Trophoblast cell (in vitro differentiated cells and primary cell): ENCODE data around the gene GOSR2.

Experiments
- DNase-seq, 2 donors: peaks; one replicate each; pipeline ENCODE4 v3.0.0-alpha.2; 2016
- H2AFZ ChIP-seq: 2 replicates; pipeline ENCODE4 v1.6.1; 2013; ENCODE audit warnings: low read length, moderate library complexity, mild to moderate bottlenecking; ENCODE audit not compliant: insufficient read depth, poor library complexity
- H2AK5ac ChIP-seq: 2 replicates; pipeline ENCODE4 v1.6.1; 2013; ENCODE audit warnings: mild to moderate bottlenecking, low read length
- H2BK120ac ChIP-seq: 2 replicates; pipeline ENCODE4 v1.6.1; 2013; ENCODE audit warnings: low read length, mild to moderate bottlenecking, moderate library complexity; ENCODE audit not compliant: insufficient read depth, poor library complexity
- H2BK12ac ChIP-seq: 2 replicates; pipeline ENCODE4 v1.6.1; 2013; ENCODE audit warnings: mild to moderate bottlenecking, low read length, moderate library complexity
- H2BK5ac ChIP-seq: 2 replicates; pipeline ENCODE4 v1.6.1; 2013; ENCODE audit warnings: low read length, low read depth, moderate library complexity, mild to moderate bottlenecking; ENCODE audit not compliant: poor library complexity
- H3K14ac ChIP-seq: 2 replicates; pipeline ENCODE4 v1.6.1; 2013; ENCODE audit warnings: mild to moderate bottlenecking, low read length
- H3K18ac ChIP-seq: 2 replicates; pipeline ENCODE4 v1.6.1; 2013; ENCODE audit warnings: mild to moderate bottlenecking, low read length
- H3K23ac ChIP-seq: 2 replicates; pipeline ENCODE4 v1.6.1; 2013; ENCODE audit warnings: low read length
- H3K27ac ChIP-seq: 2 replicates; pipeline ENCODE4 v1.5.1; 2013; ENCODE audit warnings: low read depth, mild to moderate bottlenecking, inconsistent platforms, low read length, moderate library complexity
- H3K27me3 ChIP-seq: 2 replicates; pipeline ENCODE4 v1.6.1; 2013; ENCODE audit warnings: inconsistent platforms, mild to moderate bottlenecking, low read length, moderate library complexity; ENCODE audit not compliant: insufficient read depth
- H3K36me3 ChIP-seq, 2 experiments: 1 replicate in 1 of 2; 2 replicates in 1 of 2; pipeline ENCODE4 v1.6.1; 2013; ENCODE audit warnings: low read length in 2 of 2, mild to moderate bottlenecking in 2 of 2, moderate library complexity in 1 of 2; ENCODE audit not compliant: insufficient read depth in 2 of 2, control insufficient read depth in 1 of 2
- H3K4ac ChIP-seq: 2 replicates; pipeline ENCODE4 v1.6.1; 2013; ENCODE audit warnings: low read depth, mild to moderate bottlenecking, low read length, moderate library complexity
- H3K4me1 ChIP-seq, 2 experiments: 1 replicate in 1 of 2; 2 replicates in 1 of 2; pipeline ENCODE4 v1.6.1; 2013; ENCODE audit warnings: low read length in 2 of 2, mild to moderate bottlenecking in 2 of 2, moderate library complexity in 1 of 2; ENCODE audit not compliant: insufficient read depth in 2 of 2, control insufficient read depth in 1 of 2
- H3K4me2 ChIP-seq: 2 replicates; pipeline ENCODE4 v1.6.1; 2013; ENCODE audit warnings: inconsistent platforms, mild to moderate bottlenecking, low read length, moderate library complexity
- H3K4me3 ChIP-seq: 2 replicates; pipeline ENCODE4 v1.5.1; 2013; ENCODE audit warnings: mild to moderate bottlenecking, low read depth, low read length, inconsistent platforms
- H3K79me1 ChIP-seq: one replicate; pipeline ENCODE4 v1.6.1; 2013; ENCODE audit warnings: low read length
- H3K79me2 ChIP-seq: 2 replicates; pipeline ENCODE4 v1.6.1; 2013; ENCODE audit warnings: low read length, mild to moderate bottlenecking; ENCODE audit not compliant: control insufficient read depth, insufficient read depth, poor library complexity
- H3K9ac ChIP-seq: 2 replicates; pipeline ENCODE4 v1.6.1; 2013; ENCODE audit warnings: mild to moderate bottlenecking, low read length
- H3K9me3 ChIP-seq: 2 replicates; pipeline ENCODE4 v1.6.1; 2013; ENCODE audit warnings: low read depth, mild to moderate bottlenecking, control low read depth, inconsistent platforms, low read length; ENCODE audit not compliant: insufficient read depth
- H4K12ac ChIP-seq: 2 replicates; pipeline ENCODE4 v1.6.1; 2013; ENCODE audit warnings: low read depth, mild to moderate bottlenecking, low read length, moderate library complexity
- H4K8ac ChIP-seq: 2 replicates; pipeline ENCODE4 v1.6.1; 2013; ENCODE audit warnings: low read depth, mild to moderate bottlenecking, low read length, moderate library complexity
- H4K91ac ChIP-seq: one replicate; pipeline ENCODE4 v1.6.1; 2013; ENCODE audit warnings: low read depth, mild to moderate bottlenecking, low read length, moderate library complexity
- WGBS: extraction: QIAGEN DNeasy Blood & Tissue Kit; methylation state at CpG from one replicate; pipeline ENCODE4 v1.1.7; 2013; ENCODE audit warnings: missing lambda C conversion rate; ENCODE audit not compliant: insufficient read length, insufficient coverage; ENCODE audit errors: extremely low coverage; 5-methylcytosine and 5-hydroxymethylcytosine counted together

Gene GOSR2

DNA sequence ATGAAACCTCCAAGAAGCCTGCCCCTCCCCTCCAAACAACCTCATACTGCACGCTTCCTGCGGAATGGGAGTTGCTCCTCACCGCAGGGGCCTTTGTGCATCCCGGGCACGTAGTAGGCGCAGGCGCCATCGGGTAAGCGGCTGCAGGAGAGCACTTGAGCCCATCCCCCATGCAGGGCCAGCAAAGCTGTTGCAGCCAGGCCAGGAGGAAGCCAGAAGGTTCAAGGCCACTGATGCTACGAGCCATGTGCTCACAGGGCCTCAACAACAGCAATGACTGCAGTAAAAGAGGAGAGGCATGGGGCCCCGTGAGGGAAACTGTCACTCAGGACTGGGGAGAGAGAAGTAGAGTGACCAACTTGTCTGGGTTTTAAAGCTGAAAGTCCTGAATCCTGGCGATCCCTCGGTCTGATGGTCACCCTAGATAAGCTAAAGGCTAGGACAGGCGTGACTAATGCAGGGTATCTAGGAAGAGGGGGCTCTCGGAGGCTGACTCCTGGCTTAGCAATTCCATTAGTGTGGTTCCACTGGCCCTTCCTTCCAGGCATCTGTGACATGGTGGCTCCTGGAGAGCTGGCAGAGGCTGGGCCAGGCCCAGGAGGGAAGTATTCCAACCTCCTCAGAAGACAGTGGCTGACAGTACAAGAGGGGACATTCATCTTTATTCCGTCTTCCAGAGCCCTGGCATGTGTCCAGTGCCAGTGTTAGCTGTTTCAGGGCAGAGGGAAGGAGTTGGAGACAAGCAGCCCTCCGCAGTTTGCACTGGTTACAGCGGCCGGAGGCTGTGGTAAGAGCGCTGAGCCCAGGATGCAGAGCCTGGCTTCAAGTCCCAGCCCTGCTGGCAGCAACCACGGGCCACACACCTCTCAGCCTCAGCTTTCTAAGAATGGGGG lies 20.8 kb downstream of the GOSR2 start:
- Histone ChIP-seq H3K79me2 (peaks cover 2% of the 10 kb centered on the region), H3K27ac (peak overlapping the region; percentile 68), H3K4me2 (peak overlapping the region; percentile 0)

DNA sequence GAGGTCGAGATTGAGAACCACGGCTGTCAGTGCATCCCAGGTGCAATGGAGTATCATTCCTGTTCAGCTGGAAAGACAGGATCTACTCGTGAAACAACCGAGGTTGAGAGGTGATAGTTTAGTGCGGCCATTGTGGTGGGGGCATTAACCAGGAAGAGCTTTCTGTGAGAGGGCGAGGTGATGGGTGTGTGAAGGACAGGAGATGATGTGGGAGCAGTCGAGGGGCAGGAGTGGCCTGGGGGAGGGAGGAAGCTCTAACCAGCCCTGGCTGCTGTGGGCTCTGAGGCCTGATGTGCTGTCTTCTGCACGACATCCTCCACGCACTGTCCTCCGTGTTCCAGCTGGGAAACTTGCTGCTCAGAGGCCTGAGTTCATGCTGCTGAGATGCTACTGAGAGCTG lies 22.0 kb downstream of the GOSR2 start:
- Histone ChIP-seq H3K79me2 (peaks cover 2% of the 10 kb centered on the region), H4K12ac (no peak overlapping the region), H2AK5ac (peak overlapping the region; percentile 4), H2BK12ac (peak overlapping the region; percentile 21), H3K18ac (peak overlapping the region; percentile 12), H3K4me1 (peaks cover 37 to 38% of the 10 kb centered on the region in 2 experiments), H3K9me3 (no peaks in the 10 kb centered on the region), H4K8ac (peak overlapping the region; percentile 8), H2BK120ac (peak overlapping the region; percentile 6), H3K36me3 (peaks cover 17 to 18% of the 10 kb centered on the region in 2 experiments), H3K4me2 (no peak overlapping the region), H3K23ac (no peak overlapping the region), H4K91ac (peak overlapping the region; percentile 54), H3K27me3 (no peaks in the 10 kb centered on the region), H3K4ac (peak overlapping the region; percentile 2), H3K4me3 (no peak overlapping the region), H3K14ac (peak overlapping the region; percentile 15), H3K27ac (peak overlapping the region; percentile 9), H3K79me1 (peaks cover 28% of the 10 kb centered on the region), H2BK5ac (peak overlapping the region; percentile 10), H3K9ac (no peak overlapping the region), H2AFZ (no peak overlapping the region)
- peak; percentile 61 to 85 for DNase-seq
- no CpG with 5 or more reads among the region's 10 CpGs for WGBS

More for the DNA sequence above, 20.8 kb downstream of the GOSR2 start:
- H4K8ac ChIP-seq, result peak overlapping the region; percentile 18
- no CpG with 5 or more reads among the region's 21 CpGs for WGBS
- no peak overlapping the region for H3K4me3 ChIP-seq
- peaks cover 37 to 38% of the 10 kb centered on the region in 2 experiments for H3K4me1 ChIP-seq
- H3K27me3 ChIP-seq, result no peaks in the 10 kb centered on the region
- H2AK5ac ChIP-seq, result peak overlapping the region; percentile 1
- H3K79me1 ChIP-seq, result peaks cover 31% of the 10 kb centered on the region
- H3K18ac ChIP-seq, result peak overlapping the region; percentile 4
- peaks cover 17 to 27% of the 10 kb centered on the region in 2 experiments for H3K36me3 ChIP-seq
- H2BK120ac ChIP-seq, result peak overlapping the region; percentile 57
- H2BK5ac ChIP-seq, result peak overlapping the region; percentile 17
- H3K23ac ChIP-seq, result no peak overlapping the region
- no peaks in the 10 kb centered on the region for H3K9me3 ChIP-seq
- peak overlapping the region; percentile 45 for H4K12ac ChIP-seq
- DNase-seq, result peak; percentile 72
- no peak overlapping the region for H2AFZ ChIP-seq
- H4K91ac ChIP-seq, result peak overlapping the region; percentile 54
- no peak overlapping the region for H3K9ac ChIP-seq
- H2BK12ac ChIP-seq, result peak overlapping the region; percentile 87
- H3K4ac ChIP-seq, result peak overlapping the region; percentile 72
- peak overlapping the region; percentile 25 for H3K14ac ChIP-seq

DNA sequence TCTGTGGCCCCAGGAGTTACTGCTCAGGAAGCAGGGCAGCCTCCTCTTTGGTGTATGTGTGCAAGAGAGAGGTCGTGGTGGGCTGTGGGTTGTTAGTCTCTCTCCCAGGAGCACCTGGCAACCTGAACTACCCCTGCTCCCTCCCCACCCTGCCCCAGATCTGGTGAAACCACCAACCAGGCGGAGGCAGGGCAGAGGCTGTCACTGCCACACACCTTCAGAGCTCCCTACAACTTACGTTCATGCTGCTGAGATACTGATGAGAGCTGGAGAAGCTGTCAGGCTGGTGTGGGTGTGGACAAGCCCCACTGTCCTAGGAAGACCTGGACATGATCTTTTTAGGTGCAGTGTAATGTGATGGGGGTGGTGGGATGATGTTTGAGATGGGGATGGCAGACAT lies 24.3 kb downstream of the GOSR2 start:
- Histone ChIP-seq H3K27me3 (no peaks in the 10 kb centered on the region), H4K91ac (peak overlapping the region; percentile 9), H3K79me2 (peaks cover 2% of the 10 kb centered on the region), H3K27ac (no peak overlapping the region), H3K4me1 (peaks cover 33% of the 10 kb centered on the region in 2 experiments), H2BK120ac (no peak overlapping the region), H3K4ac (no peak overlapping the region), H2AK5ac (no peak overlapping the region), H4K8ac (no peak overlapping the region), H2BK12ac (no peak overlapping the region), H3K36me3 (peaks cover 4 to 9% of the 10 kb centered on the region in 2 experiments), H3K4me2 (no peak overlapping the region), H3K14ac (no peak overlapping the region), H2AFZ (no peak overlapping the region), H3K23ac (no peak overlapping the region), H2BK5ac (no peak overlapping the region), H4K12ac (no peak overlapping the region), H3K18ac (no peak overlapping the region), H3K4me3 (no peak overlapping the region), H3K79me1 (peaks cover 21% of the 10 kb centered on the region), H3K9ac (no peak overlapping the region), H3K9me3 (no peaks in the 10 kb centered on the region)
- no CpG with 5 or more reads among the region's 3 CpGs for WGBS
- DNase-seq, result no peak

DNA sequence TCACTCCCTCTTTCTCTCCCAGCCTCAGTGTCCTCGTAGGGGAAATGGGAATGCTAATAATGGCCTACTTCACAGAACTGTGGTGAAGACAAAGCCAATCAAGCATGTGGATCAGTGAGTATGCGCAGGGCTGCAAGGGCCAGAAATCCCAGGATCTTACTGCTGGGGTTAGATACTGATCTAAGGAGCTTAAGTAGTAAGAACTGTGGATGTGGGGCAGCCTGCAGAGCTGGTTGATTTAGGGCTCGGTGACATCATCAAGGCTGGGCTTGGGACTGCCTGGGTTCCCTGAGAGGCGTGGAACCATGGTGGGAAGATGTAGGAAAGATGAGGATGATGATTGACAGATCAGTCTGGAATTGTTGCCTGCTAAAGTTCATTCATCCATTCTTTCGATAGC lies 25.6 kb downstream of the GOSR2 start:
- no peak overlapping the region for H3K23ac ChIP-seq
- H3K4ac ChIP-seq, result no peak overlapping the region
- H3K4me3 ChIP-seq, result no peak overlapping the region
- DNase-seq, result no peak
- peaks cover 15% of the 10 kb centered on the region for H3K79me1 ChIP-seq
- no peak overlapping the region for H3K27ac ChIP-seq
- no peak overlapping the region for H2AK5ac ChIP-seq
- H4K8ac ChIP-seq, result no peak overlapping the region
- H3K18ac ChIP-seq, result no peak overlapping the region
- H3K9ac ChIP-seq, result no peak overlapping the region
- H3K4me2 ChIP-seq, result no peak overlapping the region
- H2AFZ ChIP-seq, result no peak overlapping the region
- no peaks in the 10 kb centered on the region for H3K27me3 ChIP-seq
- no peak overlapping the region for H4K12ac ChIP-seq
- H4K91ac ChIP-seq, result no peak overlapping the region
- peaks cover 23% of the 10 kb centered on the region in 2 experiments for H3K4me1 ChIP-seq
- H3K79me2 ChIP-seq, result peaks cover 2% of the 10 kb centered on the region
- no peaks in the 10 kb centered on the region for H3K9me3 ChIP-seq
- H2BK120ac ChIP-seq, result no peak overlapping the region
- H3K36me3 ChIP-seq, result peaks cover 2 to 7% of the 10 kb centered on the region in 2 experiments
- H2BK12ac ChIP-seq, result no peak overlapping the region
- H2BK5ac ChIP-seq, result no peak overlapping the region
- whole genome bisulfite sequencing, result no CpG with 5 or more reads among the region's 5 CpGs
- H3K14ac ChIP-seq, result no peak overlapping the region
